ENCODE results near the gene LY6G6C.

The LY6G6C gene

DNA sequence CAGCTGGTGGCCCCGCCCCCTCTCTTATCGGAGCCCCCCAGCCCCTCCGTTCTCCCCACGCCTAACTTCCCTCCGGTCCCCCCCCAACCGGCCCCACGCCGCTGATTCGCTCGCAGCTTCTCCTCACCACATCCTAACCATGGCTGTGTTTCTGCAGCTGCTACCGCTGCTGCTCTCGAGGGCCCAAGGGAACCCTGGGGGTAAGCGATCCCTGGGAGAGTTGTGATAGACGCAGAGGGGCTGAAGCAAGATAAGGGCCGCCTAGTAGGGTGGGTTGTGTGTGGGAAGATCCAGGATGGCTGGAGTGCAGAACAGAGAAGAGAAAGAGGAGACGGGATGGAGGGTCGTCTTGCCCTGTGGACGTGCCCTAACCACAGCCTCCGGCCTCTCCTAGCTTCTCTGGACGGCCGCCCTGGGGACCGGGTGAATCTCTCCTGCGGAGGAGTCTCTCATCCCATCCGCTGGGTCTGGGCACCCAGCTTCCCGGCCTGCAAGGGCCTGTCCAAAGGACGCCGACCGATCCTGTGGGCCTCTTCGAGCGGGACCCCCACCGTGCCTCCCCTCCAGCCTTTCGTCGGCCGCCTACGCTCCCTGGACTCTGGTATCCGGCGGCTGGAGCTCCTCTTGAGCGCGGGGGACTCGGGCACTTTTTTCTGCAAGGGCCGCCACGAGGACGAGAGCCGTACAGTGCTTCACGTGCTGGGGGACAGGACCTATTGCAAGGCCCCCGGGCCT, 1.9 kb upstream of the LY6G6C start, which contains the start of gene MPIG6B:
MPIG6B (plus strand) TSS at position 129 of the 735 bp plus-strand sequence; CDS start at position 140, 11 bp downstream.
- TF ChIP-seq, protein P1, sequence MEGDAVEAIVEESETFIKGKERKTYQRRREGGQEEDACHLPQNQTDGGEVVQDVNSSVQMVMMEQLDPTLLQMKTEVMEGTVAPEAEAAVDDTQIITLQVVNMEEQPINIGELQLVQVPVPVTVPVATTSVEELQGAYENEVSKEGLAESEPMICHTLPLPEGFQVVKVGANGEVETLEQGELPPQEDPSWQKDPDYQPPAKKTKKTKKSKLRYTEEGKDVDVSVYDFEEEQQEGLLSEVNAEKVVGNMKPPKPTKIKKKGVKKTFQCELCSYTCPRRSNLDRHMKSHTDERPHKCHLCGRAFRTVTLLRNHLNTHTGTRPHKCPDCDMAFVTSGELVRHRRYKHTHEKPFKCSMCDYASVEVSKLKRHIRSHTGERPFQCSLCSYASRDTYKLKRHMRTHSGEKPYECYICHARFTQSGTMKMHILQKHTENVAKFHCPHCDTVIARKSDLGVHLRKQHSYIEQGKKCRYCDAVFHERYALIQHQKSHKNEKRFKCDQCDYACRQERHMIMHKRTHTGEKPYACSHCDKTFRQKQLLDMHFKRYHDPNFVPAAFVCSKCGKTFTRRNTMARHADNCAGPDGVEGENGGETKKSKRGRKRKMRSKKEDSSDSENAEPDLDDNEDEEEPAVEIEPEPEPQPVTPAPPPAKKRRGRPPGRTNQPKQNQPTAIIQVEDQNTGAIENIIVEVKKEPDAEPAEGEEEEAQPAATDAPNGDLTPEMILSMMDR (conservative IDR thresholded peaks at IDR 0.05) = no peak
- no peak for TF ChIP-seq ZFX (IDR thresholded peaks at IDR 0.05)

DNA sequence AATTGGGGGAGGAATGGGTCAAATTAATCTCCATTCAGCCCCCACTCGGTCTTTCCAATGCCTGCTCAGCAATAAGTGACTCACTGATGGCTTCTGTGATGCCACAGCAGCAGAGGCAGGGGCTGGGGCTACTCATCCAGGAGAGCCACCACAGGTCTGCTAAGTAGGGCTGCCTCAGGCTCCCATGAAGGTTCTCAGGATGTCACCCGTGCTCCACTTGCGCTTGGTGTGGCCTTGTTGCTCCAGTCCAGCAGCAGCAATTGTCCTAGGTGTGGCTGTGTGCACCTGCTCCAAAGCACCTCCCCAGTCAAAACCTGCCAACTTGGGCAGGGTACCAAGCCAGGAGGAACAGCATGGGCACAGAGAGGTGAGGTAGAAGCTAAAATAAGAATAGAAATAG, 627 bp upstream of the LY6G6C start:
- no peak for TF ChIP-seq ZFX (IDR thresholded peaks at IDR 0.05)
- TF ChIP-seq, protein P1 (conservative IDR thresholded peaks at IDR 0.05) = no peak
- H3K27ac ChIP-seq = no peak overlapping the region

More for the DNA sequence above, 1.9 kb upstream of the LY6G6C start, which contains the start of gene MPIG6B:
- no peak within 1 kb of the TSS for H3K27ac ChIP-seq

DNA sequence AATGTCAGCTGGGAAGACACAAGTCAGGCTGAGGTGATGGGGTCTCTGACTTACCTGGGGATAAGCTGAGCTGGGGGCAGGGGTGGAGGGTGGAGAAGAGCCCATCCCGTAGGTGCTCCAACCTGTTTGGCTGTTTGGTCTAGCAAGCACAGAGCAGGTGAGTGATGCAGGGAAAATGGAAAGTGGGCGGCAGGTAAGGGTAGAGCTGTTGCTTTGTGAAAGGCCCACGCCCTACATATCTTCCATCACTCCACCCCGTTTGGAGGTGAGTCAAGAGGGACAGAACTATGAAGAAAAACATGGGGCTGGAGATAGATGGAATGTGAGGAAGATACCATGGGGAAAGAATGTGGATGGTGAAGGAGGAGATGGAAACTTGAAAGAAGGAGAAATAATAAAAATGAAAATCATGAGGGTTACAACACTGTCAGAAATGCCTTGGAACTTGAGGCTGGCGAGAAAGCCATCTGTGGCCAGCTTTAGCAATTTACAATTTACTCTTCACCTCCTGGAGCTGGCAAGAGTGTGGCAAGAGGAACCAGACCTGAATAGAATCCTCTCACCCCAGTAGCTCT, 1.3 kb downstream of the LY6G6C start:
- TF ChIP-seq, protein P1 (conservative IDR thresholded peaks at IDR 0.05) = no peak
- no peak for TF ChIP-seq ZFX (IDR thresholded peaks at IDR 0.05)
- H3K27ac ChIP-seq = 0 out of 2 replicates have a peak overlapping the region, but pooled peaks have one; percentile 80

DNA sequence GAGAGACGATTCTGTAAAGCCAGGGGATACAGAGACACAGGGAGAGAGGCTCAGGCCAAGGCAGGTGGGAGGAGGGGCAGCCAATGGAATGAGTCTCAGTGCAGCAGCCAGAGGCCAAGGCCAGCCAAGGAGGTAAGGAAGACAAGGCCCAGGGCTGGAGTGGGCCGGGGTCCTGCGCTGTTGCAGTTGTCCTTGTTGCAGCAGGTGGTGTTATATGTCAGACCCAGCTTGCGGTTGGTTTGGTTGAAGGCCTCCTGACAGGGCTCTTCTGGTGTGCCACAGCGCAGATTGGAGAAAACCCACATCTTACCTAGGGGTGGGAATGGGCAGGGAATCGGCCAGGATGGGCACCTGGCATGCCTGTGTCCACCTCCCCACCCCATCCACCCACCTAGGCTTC, 2.5 kb downstream of the LY6G6C start:
- no peak for TF ChIP-seq ZFX (IDR thresholded peaks at IDR 0.05)
- TF ChIP-seq, protein P1 (conservative IDR thresholded peaks at IDR 0.05) = no peak
- peak overlapping the region; percentile 80 for H3K27ac ChIP-seq

DNA sequence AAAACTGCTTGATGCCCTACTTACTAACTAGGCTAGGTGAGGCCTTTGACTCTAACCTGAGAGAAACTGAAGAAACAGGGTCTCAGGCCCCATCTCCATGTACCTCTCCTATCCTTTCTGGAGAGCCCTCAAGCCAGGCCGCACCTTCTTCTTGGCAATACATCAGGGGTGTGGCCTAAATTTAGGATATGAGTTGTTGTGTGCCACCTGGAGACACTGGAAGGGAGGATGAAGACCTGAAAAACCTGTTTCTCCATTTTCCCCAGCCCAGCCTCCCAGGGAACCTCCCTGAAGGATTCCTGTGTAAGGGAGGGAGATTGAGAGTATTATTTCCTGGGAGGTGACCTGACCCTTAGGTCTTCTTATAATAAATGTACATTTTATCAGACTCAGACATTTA, 3.3 kb downstream of the LY6G6C start:
- TF ChIP-seq, protein P1 (conservative IDR thresholded peaks at IDR 0.05) = no peak
- TF ChIP-seq ZFX (IDR thresholded peaks at IDR 0.05) = no peak
- peak overlapping the region; percentile 80 for H3K27ac ChIP-seq

DNA sequence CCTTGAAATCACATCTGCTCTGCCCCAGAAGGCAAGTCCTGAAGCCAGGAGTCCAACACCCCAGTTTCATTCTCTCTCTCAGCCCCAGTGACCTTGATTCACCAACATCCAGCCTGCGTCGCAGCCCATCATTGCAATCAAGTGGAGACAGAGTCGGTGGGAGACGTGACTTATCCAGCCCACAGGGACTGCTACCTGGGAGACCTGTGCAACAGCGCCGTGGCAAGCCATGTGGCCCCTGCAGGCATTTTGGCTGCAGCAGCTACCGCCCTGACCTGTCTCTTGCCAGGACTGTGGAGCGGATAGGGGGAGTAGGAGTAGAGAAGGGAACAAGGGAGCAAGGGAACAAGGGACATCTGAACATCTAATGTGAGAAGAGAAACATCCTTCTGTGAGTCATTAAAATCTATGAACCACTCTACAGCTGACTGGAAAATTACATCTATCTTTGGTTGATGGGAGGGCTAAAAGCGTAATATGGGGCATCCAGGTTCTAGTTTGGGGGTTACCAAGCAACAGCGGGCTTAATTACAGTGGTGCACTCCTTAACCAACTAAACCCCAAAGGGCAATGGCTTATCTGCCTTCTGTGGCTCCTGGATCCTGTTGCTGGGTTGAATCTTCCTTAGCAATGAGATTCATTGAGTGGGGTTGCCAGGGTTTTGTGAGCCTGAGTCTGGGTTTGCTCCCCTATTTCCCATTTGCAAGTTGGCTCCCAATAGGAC, 3.9 kb downstream of the LY6G6C start:
- TF ChIP-seq, protein P1 (conservative IDR thresholded peaks at IDR 0.05) = no peak; the same call in 1 of the 2 replicates
- TF ChIP-seq ZFX (IDR thresholded peaks at IDR 0.05) = 0 out of 2 replicates have a peak, but pooled peaks have one; percentile 7
- H3K27ac ChIP-seq = peak overlapping the region; percentile 80

Data from C4-2B (cell line).